Caco-2 (cell line): ENCODE measurements around the gene ROBO1. TPM values are rescaled to one million over a fixed set of nuclear protein-coding genes. Genes with fewer than 3 reads are reported as not detected.

Experiments used
- BruUV-seq: library from RNA; stranded (reverse); fragments of 400-500 nt; replicated peaks from 2 replicates; lab custom pipeline; 2021; lab: Mats Ljungman, UMichigan
- CTCF ChIA-PET: fragments of 300-600 bp; sonication (Branson Sonifier 250); formaldehyde crosslinking; loops from one replicate; lab custom pipeline; 2022; ENCODE audit warnings: antibody characterized with exemption; lab: Charles Lee
- POLR2A ChIA-PET: fragments of 300-600 bp; sonication (Branson Sonifier 250); formaldehyde crosslinking; loops from one replicate; lab custom pipeline; 2022; ENCODE audit warnings: antibody characterized with exemption; lab: Charles Lee
- DNase-seq, 2 experiments: peaks; one replicate each; pipeline versions ENCODE4 v3.0.0 to v3.0.0-alpha.2; 2020 to 2022
- H3K27me3 ChIP-seq: replicated peaks from 2 replicates; pipeline ENCODE4 v1.6.0; 2011; ENCODE audit warnings: low read length; ENCODE audit not compliant: control insufficient read depth, insufficient read depth
- H3K36me3 ChIP-seq: 2 replicates; pipeline ENCODE4 v1.5.1; 2011; ENCODE audit warnings: low read length; ENCODE audit not compliant: control insufficient read depth, insufficient read depth
- H3K4me1 ChIP-seq: fragments of 250-450 bp; sonication (Bioruptor Pico); 2 replicates; pipeline ENCODE4 v1.5.1; 2020; ENCODE audit warnings: mild to moderate bottlenecking
- H3K4me3 ChIP-seq: 2 replicates; pipeline ENCODE4 v1.5.1; 2011; ENCODE audit warnings: low read depth, mild to moderate bottlenecking, control low read depth, low read length
- H3K9me3 ChIP-seq: fragments of 250-450 bp; sonication (Bioruptor Pico); 2 replicates; pipeline ENCODE4 v1.5.1; 2020; ENCODE audit warnings: mild to moderate bottlenecking, moderate library complexity
- H3K27ac Mint-ChIP-seq: one replicate; pipeline ENCODE4 v1.8.0; 2022; ENCODE audit warnings: mixed read lengths; ENCODE audit not compliant: unreplicated experiment
- H3K27me3 Mint-ChIP-seq: one replicate; pipeline ENCODE4 v1.8.0; 2022; ENCODE audit warnings: mixed read lengths; ENCODE audit not compliant: insufficient read depth, unreplicated experiment
- H3K36me3 Mint-ChIP-seq: one replicate; pipeline ENCODE4 v1.8.0; 2022; ENCODE audit warnings: mild to moderate bottlenecking, mixed read lengths; ENCODE audit not compliant: insufficient read depth, unreplicated experiment
- H3K4me1 Mint-ChIP-seq: one replicate; pipeline ENCODE4 v1.8.0; 2022; ENCODE audit warnings: low read depth, mixed read lengths; ENCODE audit not compliant: unreplicated experiment
- H3K4me3 Mint-ChIP-seq: one replicate; pipeline ENCODE4 v1.8.0; 2022; ENCODE audit warnings: mild to moderate bottlenecking, moderate library complexity, mixed read lengths; ENCODE audit not compliant: unreplicated experiment
- H3K9me3 Mint-ChIP-seq: one replicate; pipeline ENCODE4 v1.8.0; 2022; ENCODE audit warnings: mixed read lengths; ENCODE audit not compliant: unreplicated experiment
- intact Hi-C: fragments of 100-400 bp; cut with micrococcal nuclease; formaldehyde crosslinking; loops from one replicate; pipeline ENCODE4 v1.10.0; 2022; ENCODE audit not compliant: unreplicated experiment
- total RNA-seq: library from RNA; stranded (reverse); gene quantifications from 2 replicates; pipeline ENCODE4 v1.2.3, GENCODE V29; 2022
- TF ChIP-seq, protein P1 (sequence below), 2 experiments: fragments of 200-600 bp in 1 of 2; IDR thresholded peaks; 1 replicate in 1 of 2; 2 replicates in 1 of 2; pipeline versions ENCODE4 v1.5.1 to v1.8.0; 2011 to 2022; ENCODE audit warnings: antibody characterized with exemption in 1 of 2, control low read depth in 1 of 2, inconsistent platforms in 1 of 2, low read depth in 1 of 2, low read length in 1 of 2, mild to moderate bottlenecking in 1 of 2, moderate library complexity in 1 of 2; ENCODE audit not compliant: insufficient read depth in 1 of 2, severe bottlenecking in 1 of 2, unreplicated experiment in 1 of 2

ROBO1 gene
- total RNA-seq, 1 experiment from 2014 or later = 1.8 TPM

DNA sequence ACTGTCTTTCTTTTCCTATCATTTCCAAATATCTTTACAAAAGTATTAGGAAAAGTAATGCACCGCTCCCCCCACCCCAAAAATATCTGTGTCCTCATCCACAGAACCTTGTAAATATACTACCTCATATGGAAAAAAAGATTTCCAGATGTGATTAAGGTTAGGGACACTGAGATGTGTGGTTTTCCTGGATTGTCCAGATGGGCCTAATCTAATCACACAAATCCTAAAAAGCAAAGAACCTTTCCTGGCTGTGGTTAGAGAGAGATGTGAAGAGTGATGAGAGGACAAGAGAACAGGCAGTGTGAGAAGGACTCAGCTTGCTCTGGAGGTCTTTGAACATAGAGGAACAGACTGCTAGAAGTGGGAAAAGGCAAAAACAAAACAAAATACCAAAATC lies 77.7 kb downstream of the ROBO1 start:
- TF ChIP-seq, protein P1, sequence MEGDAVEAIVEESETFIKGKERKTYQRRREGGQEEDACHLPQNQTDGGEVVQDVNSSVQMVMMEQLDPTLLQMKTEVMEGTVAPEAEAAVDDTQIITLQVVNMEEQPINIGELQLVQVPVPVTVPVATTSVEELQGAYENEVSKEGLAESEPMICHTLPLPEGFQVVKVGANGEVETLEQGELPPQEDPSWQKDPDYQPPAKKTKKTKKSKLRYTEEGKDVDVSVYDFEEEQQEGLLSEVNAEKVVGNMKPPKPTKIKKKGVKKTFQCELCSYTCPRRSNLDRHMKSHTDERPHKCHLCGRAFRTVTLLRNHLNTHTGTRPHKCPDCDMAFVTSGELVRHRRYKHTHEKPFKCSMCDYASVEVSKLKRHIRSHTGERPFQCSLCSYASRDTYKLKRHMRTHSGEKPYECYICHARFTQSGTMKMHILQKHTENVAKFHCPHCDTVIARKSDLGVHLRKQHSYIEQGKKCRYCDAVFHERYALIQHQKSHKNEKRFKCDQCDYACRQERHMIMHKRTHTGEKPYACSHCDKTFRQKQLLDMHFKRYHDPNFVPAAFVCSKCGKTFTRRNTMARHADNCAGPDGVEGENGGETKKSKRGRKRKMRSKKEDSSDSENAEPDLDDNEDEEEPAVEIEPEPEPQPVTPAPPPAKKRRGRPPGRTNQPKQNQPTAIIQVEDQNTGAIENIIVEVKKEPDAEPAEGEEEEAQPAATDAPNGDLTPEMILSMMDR (IDR thresholded peaks at IDR 0.05; ENCODE audit: insufficient read depth in 1 of 2, low read depth in 1 of 2, low read length in 1 of 2, severe bottlenecking in 1 of 2, unreplicated experiment in 1 of 2) = no peak
- Histone ChIP-seq H3K27me3 (no peaks in the 10 kb centered on the region), H3K4me3 (no peak overlapping the region), H3K36me3 (no peaks in the 10 kb centered on the region), H3K4me1 (no peaks in the 10 kb centered on the region), H3K9me3 (no peaks in the 10 kb centered on the region)
- no peaks in the 10 kb centered on the region for H3K36me3 Mint-ChIP-seq
- BruUV-seq = no TSS peak
- POLR2A ChIA-PET = no interaction called here
- no peaks in the 10 kb centered on the region for H3K4me1 Mint-ChIP-seq
- intact Hi-C loops = no loop called here
- no peak overlapping the region for H3K27ac Mint-ChIP-seq
- DNase-seq = no peak
- no peaks in the 10 kb centered on the region for H3K27me3 Mint-ChIP-seq
- H3K9me3 Mint-ChIP-seq = no peaks in the 10 kb centered on the region
- no peak overlapping the region for H3K4me3 Mint-ChIP-seq
- CTCF ChIA-PET = no interaction called here

DNA sequence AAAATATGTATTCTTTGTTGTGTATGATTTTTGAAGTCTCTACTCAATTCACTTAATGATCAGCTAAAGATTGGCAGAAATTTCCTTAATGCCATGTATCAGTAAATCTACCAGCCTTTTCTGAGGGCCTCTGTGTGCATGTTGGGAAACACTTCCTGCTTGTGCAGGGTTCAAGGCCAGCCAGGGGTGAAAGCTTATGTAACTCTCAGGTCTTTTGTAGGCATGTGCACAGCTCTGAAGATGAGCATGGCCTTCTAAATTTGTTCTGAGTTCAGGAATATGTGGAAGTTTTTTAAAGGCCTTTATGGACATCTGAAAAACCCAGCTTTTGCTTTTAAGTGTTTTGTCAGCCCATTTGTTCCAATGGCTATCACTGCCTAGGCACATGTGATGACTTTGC lies 82.7 kb downstream of the ROBO1 start:
- POLR2A ChIA-PET = no interaction called here
- H3K9me3 ChIP-seq = no peaks in the 10 kb centered on the region
- no peak overlapping the region for H3K4me3 ChIP-seq
- no peak for DNase-seq
- Mint-ChIP-seq H3K27ac (no peak overlapping the region), H3K27me3 (no peaks in the 10 kb centered on the region), H3K4me1 (no peaks in the 10 kb centered on the region), H3K36me3 (no peaks in the 10 kb centered on the region), H3K9me3 (no peaks in the 10 kb centered on the region), H3K4me3 (no peak overlapping the region)
- no peaks in the 10 kb centered on the region for H3K4me1 ChIP-seq
- no TSS peak for BruUV-seq
- TF ChIP-seq, protein P1 (IDR thresholded peaks at IDR 0.05; ENCODE audit: insufficient read depth in 1 of 2, low read depth in 1 of 2, low read length in 1 of 2, severe bottlenecking in 1 of 2, unreplicated experiment in 1 of 2) = no peak
- H3K36me3 ChIP-seq = no peaks in the 10 kb centered on the region
- H3K27me3 ChIP-seq = no peaks in the 10 kb centered on the region
- intact Hi-C loops = no loop called here
- CTCF ChIA-PET = no interaction called here

DNA sequence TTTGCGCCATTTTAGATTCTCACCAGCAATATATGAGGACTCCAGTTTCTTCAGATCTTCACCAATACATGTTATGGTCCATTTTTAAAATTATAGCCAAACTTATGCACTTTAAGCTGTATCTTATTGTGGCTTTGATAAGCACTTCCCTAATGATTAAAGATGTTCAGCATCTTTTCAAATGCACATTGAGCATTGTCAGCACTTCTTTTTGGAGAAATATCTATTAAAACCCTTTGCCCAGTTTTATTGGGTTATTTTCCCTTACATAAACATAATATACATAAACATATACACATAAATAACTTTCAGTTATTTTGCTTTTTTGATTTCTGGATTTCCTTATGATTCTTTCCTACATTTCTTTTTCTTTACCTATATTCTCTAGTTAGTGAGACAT lies 83.8 kb downstream of the ROBO1 start:
- TF ChIP-seq, protein P1 (IDR thresholded peaks at IDR 0.05; ENCODE audit: insufficient read depth in 1 of 2, low read depth in 1 of 2, low read length in 1 of 2, severe bottlenecking in 1 of 2, unreplicated experiment in 1 of 2) = no peak
- ChIA-PET CTCF (no interaction called here), POLR2A (no interaction called here)
- Mint-ChIP-seq H3K4me3 (no peak overlapping the region), H3K4me1 (no peaks in the 10 kb centered on the region), H3K27me3 (no peaks in the 10 kb centered on the region), H3K27ac (no peak overlapping the region), H3K9me3 (no peaks in the 10 kb centered on the region), H3K36me3 (no peaks in the 10 kb centered on the region)
- Histone ChIP-seq H3K4me3 (no peak overlapping the region), H3K9me3 (no peaks in the 10 kb centered on the region), H3K4me1 (no peaks in the 10 kb centered on the region), H3K27me3 (no peaks in the 10 kb centered on the region), H3K36me3 (no peaks in the 10 kb centered on the region)
- DNase-seq = no peak
- intact Hi-C loops = no loop called here
- no TSS peak for BruUV-seq
